Transverse colon (tissue), 3 donors: ENCODE data around the gene NDEL1.

ENCODE experiments used
- EP300 ChIP-seq: sonication (generic); formaldehyde crosslinking; IDR thresholded peaks from one replicate; pipeline ENCODE4 v1.6.1; 2017; ENCODE audit warnings: antibody characterized with exemption, low read depth
- POLR2A ChIP-seq: fragments of 450-650 bp; IDR thresholded peaks from one replicate; pipeline ENCODE4 v1.6.1; 2016; ENCODE audit warnings: antibody characterized with exemption, mild to moderate bottlenecking, moderate library complexity
- TF ChIP-seq, protein P1 (sequence below), 5 experiments: fragments of 200-600 bp in 3 of 5; fragments of 450-650 bp in 2 of 5; sonication (generic) in 3 of 5; IDR thresholded peaks; 1 replicate in 2 of 5; 2 replicates in 3 of 5; pipeline ENCODE4 v1.5.1; 2016 to 2017; ENCODE audit warnings: antibody characterized with exemption in 5 of 5, inconsistent platforms in 3 of 5, mild to moderate bottlenecking in 2 of 5, moderate library complexity in 1 of 5

GRCh38 chr17:8489841-8490240, 54.2 kb downstream of the NDEL1 start:
- TF ChIP-seq, protein P1, sequence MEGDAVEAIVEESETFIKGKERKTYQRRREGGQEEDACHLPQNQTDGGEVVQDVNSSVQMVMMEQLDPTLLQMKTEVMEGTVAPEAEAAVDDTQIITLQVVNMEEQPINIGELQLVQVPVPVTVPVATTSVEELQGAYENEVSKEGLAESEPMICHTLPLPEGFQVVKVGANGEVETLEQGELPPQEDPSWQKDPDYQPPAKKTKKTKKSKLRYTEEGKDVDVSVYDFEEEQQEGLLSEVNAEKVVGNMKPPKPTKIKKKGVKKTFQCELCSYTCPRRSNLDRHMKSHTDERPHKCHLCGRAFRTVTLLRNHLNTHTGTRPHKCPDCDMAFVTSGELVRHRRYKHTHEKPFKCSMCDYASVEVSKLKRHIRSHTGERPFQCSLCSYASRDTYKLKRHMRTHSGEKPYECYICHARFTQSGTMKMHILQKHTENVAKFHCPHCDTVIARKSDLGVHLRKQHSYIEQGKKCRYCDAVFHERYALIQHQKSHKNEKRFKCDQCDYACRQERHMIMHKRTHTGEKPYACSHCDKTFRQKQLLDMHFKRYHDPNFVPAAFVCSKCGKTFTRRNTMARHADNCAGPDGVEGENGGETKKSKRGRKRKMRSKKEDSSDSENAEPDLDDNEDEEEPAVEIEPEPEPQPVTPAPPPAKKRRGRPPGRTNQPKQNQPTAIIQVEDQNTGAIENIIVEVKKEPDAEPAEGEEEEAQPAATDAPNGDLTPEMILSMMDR (IDR thresholded peaks at IDR 0.05) = no peak
- TF ChIP-seq POLR2A (no peak), EP300 (no peak)
